Osteocyte (in vitro differentiated cells): ENCODE measurements around the gene MSH3. TPM values are rescaled to one million over a fixed set of nuclear protein-coding genes. Genes with fewer than 3 reads are reported as not detected.

Experiments
- DNase-seq: peaks from one replicate; pipeline ENCODE4 v3.0.0; 2021; ENCODE audit warnings: mixed read lengths; ENCODE audit not compliant: unreplicated experiment; ENCODE audit errors: extremely low spot score
- H3K27ac Mint-ChIP-seq: one replicate; pipeline ENCODE4 v1.8.0; 2021; ENCODE audit warnings: mild to moderate bottlenecking, mixed read lengths; ENCODE audit not compliant: unreplicated experiment
- H3K27me3 Mint-ChIP-seq: one replicate; pipeline ENCODE4 v1.8.0; 2021; ENCODE audit warnings: mixed read lengths; ENCODE audit not compliant: unreplicated experiment
- H3K36me3 Mint-ChIP-seq: one replicate; pipeline ENCODE4 v1.8.0; 2021; ENCODE audit warnings: mixed read lengths; ENCODE audit not compliant: unreplicated experiment
- H3K4me1 Mint-ChIP-seq: one replicate; pipeline ENCODE4 v1.8.0; 2021; ENCODE audit warnings: mixed read lengths; ENCODE audit not compliant: unreplicated experiment
- H3K4me3 Mint-ChIP-seq: one replicate; pipeline ENCODE4 v1.8.0; 2021; ENCODE audit warnings: mild to moderate bottlenecking, moderate library complexity, mixed read lengths; ENCODE audit not compliant: unreplicated experiment
- H3K9me3 Mint-ChIP-seq: one replicate; pipeline ENCODE4 v1.8.0; 2021; ENCODE audit warnings: mixed read lengths; ENCODE audit not compliant: unreplicated experiment
- total RNA-seq: library from RNA; stranded (reverse); gene quantifications from 2 replicates; pipeline ENCODE4 v1.2.1, GENCODE V29; 2021
- TF ChIP-seq, protein P1 (sequence below): fragments of 200-600 bp; sonication (generic); IDR thresholded peaks from 2 replicates; pipeline ENCODE4 v1.5.0; 2021; ENCODE audit warnings: antibody characterized with exemption, mild to moderate bottlenecking, moderate library complexity

The MSH3 gene
- total RNA-seq, 1 donor from 2014 or later, result 14.8 TPM

DNA sequence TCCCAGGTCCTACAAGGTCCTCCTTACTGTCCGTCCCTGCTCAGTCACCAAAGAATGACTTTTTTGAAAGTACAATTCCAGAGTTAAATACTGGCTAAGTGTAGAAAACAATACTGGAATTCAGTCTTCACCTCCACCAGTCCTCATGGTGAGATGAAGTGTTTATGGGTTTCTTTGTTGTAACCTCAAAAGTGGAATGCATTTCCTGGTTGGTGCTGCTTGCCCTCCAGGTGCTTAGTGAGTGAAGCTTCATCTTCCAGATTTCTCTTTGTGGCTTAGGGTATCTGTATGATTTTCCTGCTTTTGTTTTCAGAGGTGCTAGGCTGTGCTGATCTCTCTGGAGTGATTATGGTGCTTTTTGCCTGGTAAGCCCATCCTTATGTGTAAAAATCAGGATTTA is 49.8 kb downstream of the MSH3 start:
- Mint-ChIP-seq H3K9me3 (no peaks in the 10 kb centered on the region), H3K27ac (no peak overlapping the region), H3K27me3 (no peaks in the 10 kb centered on the region), H3K4me1 (peaks cover 17% of the 10 kb centered on the region), H3K4me3 (no peak overlapping the region), H3K36me3 (peaks cover 10% of the 10 kb centered on the region)
- TF ChIP-seq, protein P1, sequence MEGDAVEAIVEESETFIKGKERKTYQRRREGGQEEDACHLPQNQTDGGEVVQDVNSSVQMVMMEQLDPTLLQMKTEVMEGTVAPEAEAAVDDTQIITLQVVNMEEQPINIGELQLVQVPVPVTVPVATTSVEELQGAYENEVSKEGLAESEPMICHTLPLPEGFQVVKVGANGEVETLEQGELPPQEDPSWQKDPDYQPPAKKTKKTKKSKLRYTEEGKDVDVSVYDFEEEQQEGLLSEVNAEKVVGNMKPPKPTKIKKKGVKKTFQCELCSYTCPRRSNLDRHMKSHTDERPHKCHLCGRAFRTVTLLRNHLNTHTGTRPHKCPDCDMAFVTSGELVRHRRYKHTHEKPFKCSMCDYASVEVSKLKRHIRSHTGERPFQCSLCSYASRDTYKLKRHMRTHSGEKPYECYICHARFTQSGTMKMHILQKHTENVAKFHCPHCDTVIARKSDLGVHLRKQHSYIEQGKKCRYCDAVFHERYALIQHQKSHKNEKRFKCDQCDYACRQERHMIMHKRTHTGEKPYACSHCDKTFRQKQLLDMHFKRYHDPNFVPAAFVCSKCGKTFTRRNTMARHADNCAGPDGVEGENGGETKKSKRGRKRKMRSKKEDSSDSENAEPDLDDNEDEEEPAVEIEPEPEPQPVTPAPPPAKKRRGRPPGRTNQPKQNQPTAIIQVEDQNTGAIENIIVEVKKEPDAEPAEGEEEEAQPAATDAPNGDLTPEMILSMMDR, result no peak
- no peak for DNase-seq

DNA sequence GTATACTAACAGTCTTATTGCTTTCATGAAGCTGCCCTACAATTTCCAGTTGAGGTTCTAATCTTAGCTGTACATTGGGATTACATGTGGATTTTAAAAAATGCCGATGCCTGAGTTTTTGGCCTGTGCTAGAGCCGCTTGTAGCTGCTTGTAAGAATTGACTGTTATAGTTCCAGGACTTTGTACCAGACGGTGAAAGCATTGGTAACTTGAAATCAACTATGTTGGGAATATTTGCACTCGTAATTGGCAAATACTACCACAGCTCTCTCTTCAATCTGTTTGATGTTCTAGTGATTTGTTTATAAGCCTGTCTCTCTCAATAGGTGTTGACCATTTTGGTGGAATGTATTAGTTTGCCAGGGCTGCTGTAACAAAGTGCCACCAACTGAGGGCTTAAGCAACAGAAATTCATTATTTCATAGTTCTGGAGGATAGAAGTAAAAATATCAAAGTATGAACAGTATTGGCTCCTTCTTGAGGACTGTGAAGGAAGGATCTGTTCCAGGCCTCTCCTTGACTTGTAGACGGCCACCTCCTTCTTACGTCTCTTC is 50.8 kb downstream of the MSH3 start:
- Mint-ChIP-seq H3K4me1 (peaks cover 17% of the 10 kb centered on the region), H3K27ac (no peak overlapping the region), H3K27me3 (no peaks in the 10 kb centered on the region), H3K4me3 (no peak overlapping the region), H3K36me3 (peaks cover 10% of the 10 kb centered on the region), H3K9me3 (no peaks in the 10 kb centered on the region)
- no peak for DNase-seq
- TF ChIP-seq, protein P1, result no peak

GRCh38 chr5:80705801-80706200 is 51.3 kb downstream of the MSH3 start:
- H3K27ac Mint-ChIP-seq, result no peak overlapping the region
- H3K27me3 Mint-ChIP-seq, result no peaks in the 10 kb centered on the region
- TF ChIP-seq, protein P1, result no peak
- H3K4me1 Mint-ChIP-seq, result peaks cover 17% of the 10 kb centered on the region
- DNase-seq, result no peak
- H3K36me3 Mint-ChIP-seq, result peaks cover 10% of the 10 kb centered on the region
- H3K4me3 Mint-ChIP-seq, result no peak overlapping the region
- no peaks in the 10 kb centered on the region for H3K9me3 Mint-ChIP-seq

GRCh38 chr5:80706835-80707447 is 52.5 kb downstream of the MSH3 start:
- TF ChIP-seq, protein P1, result no peak

DNA sequence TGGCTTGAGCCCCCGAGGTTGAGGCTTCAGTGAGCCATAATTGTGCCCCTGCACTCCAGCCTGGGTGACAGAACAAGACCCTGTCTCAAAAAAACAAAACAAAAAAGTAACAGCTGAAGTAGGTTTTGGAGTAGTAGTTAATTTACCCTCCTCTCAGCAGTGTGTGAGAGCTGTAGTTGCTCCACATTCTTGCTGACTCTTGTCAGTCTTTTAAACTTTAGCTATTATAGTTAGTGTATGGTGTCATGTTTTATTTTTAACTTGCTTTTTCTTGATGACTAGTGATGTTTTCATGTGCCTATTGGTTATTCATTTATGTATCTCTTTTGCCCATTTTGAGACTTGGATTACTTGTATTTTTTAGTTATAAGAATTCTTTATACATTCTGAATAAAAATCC is 53.2 kb downstream of the MSH3 start:
- Mint-ChIP-seq H3K27me3 (no peaks in the 10 kb centered on the region), H3K9me3 (no peaks in the 10 kb centered on the region), H3K4me1 (peaks cover 17% of the 10 kb centered on the region), H3K27ac (no peak overlapping the region), H3K4me3 (no peak overlapping the region), H3K36me3 (peaks cover 7% of the 10 kb centered on the region)
- DNase-seq, result no peak
- TF ChIP-seq, protein P1, result no peak

More at GRCh38 chr5:80706835-80707447, 52.5 kb downstream of the MSH3 start:
- H3K4me1 Mint-ChIP-seq, result peaks cover 17% of the 10 kb centered on the region
- H3K36me3 Mint-ChIP-seq, result peaks cover 8% of the 10 kb centered on the region
- no peak overlapping the region for H3K4me3 Mint-ChIP-seq
- no peaks in the 10 kb centered on the region for H3K9me3 Mint-ChIP-seq
- no peak overlapping the region for H3K27ac Mint-ChIP-seq
- no peak for DNase-seq
- no peaks in the 10 kb centered on the region for H3K27me3 Mint-ChIP-seq
